NOMO-1 treated with dmso at 0.1 percent for 144 hours (cell line): ENCODE data around the gene MRPL23.
"Not testable (repeated sequence)": the region's sequence is repeated elsewhere in the genome, so short reads cannot be mapped to it uniquely, and the experiment has no call there.

Experiments
- DNase-seq: peaks from one replicate; lab custom pipeline; 2025; ENCODE audit not compliant: unreplicated experiment; lab: John Stamatoyannopoulos, UW

The MRPL23 gene

DNA sequence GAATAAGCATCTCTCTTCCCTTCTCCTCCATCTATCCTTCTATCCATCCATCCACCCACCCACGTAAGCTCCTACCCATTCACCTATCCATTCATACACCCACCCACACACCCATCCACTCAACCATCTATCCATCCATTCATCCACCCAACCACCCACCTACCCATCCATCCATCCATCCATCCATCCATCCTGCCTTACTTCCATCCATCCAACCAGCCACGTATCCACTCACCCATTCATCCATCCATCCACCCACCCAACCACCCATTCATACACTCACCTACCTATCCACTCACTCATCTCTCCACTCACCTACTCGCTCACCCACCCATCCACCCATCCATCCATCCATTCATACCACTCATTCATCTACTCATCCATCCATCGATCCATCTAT lies 14.5 kb upstream of the MRPL23 start:
- DNase-seq = no peak

DNA sequence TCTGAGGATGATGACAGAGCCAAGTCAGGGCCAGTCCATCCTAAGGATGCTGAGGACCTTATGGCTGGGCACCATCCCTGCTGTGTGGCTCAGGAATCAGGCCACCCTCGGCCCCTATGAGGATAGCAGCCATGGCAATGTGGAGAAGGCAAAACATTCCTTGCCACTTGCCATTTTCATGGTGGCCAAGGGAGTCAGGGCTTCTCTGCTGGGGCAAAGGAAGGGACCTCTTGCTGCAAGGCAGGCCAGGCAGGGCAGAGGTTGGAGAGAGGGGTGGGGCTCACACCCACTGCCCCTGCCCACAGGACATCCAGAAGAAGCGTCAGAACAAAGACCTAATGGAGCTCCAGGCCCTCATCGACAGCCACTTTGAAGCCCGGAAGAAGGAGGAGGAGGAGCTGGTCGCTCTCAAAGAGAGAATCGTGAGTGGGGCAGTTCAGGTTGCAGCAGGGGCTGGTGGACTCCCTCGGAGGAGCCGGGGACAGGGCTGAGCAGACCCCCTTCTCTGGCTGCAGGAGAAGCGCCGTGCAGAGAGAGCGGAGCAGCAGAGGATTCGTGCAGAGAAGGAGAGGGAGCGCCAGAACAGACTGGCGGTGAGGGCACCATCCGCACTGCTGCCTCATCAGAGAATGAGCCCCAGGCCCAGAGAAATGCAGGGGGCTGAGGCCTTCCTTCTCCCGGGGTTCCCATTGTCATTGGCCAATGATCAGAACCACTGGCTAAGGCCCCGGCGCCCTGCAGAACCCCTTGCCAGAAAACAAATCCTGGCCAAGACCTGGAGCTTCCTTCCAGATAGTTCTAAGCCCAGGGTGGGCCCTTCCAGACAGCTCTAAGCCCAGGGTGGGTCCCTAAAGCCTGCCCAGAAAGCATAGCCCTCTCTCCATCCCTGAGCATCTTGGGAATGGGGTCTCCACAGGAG lies 13.5 kb upstream of the MRPL23 start:
- DNase-seq = no peak

DNA sequence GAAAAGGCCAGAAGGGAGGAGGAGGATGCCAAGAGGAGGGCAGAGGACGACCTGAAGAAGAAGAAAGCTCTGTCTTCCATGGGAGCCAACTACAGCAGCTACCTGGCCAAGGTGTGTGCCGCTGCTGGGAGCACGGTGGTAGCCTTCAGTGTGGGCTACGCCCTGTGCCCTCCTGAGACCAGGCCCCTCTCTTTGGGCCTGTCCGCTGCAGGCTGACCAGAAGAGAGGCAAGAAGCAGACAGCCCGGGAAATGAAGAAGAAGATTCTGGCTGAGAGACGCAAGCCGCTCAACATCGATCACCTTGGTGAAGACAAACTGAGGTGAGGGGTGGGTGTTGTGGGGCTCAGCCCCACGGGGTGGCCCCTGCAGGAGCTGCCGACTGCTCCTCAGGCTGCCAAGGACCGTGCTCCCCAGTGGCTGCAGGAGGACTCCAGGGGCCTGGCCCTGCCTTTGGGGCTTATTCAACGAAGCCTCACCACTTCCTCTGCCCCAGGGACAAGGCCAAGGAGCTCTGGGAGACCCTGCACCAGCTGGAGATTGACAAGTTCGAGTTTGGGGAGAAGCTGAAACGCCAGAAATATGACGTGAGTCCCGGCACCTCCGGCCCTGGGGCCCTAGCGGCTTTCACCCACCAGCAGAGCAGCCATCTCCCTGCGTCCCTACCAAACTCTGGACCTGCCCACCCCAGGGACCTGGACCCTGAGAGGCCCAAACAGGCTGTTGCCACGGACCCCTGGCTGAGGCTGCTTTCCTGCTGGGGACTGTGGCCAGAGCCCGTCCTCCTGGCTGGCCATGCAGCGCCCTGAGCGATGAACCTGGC lies 12.6 kb upstream of the MRPL23 start:
- no peak for DNase-seq

DNA sequence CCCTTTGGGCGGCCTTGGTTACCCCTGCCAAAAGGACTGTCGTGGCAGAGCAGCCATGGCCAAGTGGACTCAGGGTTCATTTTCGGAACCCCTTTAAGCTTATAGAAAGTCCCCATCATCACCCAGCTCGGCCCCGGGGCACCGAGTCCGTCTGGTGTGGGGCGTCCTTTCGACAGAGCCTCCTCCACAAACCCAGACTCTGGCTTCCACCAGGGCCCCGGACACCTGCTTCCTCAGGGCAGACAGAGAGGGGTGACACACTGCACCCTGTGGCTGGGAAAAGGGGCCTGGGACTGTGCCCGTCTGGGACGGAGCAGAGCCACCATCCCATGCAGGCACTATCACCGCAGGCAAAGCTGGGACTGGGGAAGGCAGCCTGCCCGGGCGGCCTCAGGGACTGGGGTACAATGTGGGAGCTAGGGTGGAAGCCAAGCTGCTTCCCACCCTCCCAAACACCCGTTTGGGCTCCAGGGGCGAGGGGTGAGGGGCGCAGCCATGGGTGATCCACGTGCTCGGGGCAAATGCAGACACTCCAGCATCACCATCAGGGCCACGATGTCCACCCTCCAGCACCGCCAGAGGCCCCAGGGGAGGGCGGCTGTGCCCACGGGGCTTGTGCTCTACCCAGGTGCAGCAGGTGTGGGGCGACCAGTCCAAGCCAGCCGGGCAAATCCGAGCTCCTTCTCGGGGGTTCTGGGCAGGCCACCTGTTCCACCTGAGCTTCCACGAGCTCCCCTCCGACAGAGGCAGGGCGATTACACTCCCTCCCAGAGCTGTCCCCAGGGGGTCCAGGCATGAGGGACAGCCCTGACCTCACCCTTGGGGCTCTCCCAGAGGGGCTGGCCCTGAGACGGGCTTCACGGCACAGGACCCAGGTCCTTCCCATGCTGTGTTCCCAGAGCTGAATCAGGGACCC lies 11.7 kb upstream of the MRPL23 start:
- no peak for DNase-seq

DNA sequence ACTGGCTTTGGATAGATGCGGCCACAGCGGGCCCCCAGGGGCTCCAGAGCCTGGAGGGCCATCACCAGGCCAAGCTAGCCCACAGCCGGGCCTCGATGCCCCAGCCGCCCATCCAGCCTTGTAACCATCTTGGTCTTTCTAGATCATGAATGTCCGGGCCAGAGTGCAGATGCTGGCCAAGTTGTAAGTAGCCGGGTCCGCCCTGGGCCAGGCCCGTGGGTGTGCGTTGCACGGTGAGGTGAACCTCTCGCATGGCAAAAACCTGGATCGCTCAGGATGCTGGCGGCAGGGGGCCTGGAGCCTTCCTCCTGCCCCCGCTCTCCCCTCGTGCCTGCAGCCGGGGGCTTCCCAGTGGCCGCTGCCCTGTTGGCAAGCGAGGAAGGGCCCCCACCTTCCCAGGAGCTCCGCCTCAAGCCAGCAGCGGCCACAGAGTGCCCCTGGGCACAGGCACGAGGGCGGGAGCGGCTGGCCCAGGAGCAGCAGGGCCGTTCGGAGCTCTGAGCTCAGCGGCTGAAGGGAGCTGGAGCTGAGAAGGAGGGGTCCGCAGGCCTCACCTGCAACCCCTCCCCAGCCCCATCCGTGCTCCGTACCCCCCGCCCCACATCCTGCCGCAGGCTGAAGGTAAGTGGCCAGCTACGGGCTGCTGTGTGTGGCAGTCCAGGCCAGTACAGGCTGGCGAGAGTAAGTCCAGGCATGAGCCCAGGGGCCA lies 10.9 kb upstream of the MRPL23 start:
- DNase-seq = no peak

DNA sequence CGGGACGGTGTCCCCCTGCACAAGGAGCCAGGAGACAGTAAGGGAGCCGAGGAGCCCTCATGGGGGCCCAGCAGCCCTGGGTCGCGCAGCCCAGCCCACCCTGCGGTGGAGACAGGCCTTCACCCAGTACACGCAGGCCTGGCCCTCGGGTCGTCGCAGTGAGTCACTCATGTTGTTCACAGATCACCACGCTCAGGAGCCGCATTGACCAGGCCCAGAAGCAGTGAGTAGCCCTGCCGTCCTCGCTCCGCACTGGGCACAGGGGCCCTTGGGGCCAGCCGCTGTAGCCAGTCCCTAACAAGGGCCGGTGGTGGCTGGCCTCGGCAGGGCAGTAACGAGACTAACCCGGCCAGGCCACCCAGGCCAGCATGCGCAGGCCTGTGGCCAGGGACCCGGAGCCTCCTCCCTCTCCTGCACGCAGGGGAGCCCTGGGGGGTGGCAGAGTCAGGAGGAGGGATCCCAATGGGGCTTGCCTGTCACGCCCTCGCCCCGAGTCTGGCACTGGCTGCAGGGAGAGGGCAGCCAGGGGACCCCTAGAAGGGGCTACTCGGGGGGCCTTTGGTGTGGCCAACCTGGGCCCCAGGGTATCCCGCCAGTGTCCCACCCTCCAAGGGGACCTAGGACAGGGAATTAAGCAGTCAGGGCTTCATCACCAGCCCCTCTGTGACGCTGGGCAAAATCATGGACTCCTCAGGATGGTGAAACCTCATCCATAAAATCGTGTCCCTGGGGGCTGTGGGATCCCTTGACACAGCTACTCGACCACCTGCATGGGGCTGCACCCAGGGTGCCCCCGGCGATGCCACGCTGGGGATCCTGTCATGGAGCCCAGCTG lies 10.1 kb upstream of the MRPL23 start:
- no peak for DNase-seq

DNA sequence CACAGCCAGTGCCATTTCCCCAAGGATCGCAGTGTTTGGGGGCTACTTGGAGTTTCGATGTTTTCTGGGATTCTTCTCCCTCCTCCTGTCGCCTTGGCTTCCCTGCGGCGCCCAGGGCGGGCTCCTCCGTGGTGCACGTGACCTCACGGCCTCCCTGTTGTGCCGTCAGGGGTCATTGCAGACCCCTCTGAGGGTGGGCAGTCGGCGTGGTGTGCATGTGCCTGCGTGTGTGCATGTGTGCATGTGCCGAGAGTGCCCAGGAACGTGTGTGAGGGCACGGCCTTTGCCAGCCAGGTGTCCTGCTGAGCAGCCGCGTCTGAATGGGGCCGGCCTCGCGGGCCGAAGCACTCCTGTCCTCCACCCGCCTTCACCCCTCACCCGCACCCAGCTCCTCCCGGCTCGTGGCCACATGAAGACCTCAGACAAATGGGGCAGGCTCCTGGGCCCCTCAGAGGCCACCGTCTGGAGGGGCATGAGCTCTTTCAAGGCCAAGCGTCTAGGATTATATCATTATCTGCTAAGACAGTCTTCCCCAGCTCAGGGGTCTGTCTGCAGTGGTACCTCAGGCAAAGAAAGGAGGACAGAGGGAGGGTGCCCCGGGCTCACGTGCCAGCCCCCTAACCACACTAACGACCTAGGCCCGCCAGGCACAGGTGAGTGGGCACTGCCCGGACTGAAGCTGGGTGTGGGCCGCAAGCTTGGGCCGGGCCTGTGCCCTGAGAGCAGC lies 9.4 kb upstream of the MRPL23 start:
- no peak for DNase-seq

DNA sequence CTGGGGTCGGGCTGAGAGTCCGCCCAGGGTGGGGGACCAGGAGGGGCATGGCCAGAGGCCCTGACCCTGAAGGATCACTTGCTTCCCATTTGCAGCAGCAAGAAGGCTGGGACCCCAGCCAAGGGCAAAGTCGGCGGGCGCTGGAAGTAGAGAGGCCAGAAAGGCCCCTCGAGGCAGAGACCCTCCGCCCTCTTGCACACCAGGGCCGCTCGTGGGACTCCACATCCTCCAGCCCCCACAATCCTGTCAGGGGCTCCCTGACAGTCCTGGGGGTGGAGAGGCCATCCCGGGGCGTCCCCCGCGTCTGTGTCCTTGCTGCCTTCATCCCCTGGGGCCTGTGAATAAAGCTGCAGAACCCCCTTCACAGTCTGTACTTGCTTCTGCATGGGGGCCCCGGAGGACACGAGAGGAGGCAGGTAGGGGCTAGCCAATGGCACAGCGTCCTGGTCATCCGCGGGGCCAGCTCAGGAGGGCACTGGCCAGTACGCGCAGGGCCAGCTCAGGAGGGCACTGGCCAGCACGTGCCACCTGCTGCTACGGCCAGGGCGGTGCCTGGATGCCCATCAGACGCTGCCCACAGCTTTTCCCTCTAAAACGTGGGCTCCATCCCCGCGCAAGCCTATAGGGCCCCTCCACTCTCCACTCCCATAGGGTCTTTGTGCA lies 8.7 kb upstream of the MRPL23 start:
- DNase-seq = no peak

DNA sequence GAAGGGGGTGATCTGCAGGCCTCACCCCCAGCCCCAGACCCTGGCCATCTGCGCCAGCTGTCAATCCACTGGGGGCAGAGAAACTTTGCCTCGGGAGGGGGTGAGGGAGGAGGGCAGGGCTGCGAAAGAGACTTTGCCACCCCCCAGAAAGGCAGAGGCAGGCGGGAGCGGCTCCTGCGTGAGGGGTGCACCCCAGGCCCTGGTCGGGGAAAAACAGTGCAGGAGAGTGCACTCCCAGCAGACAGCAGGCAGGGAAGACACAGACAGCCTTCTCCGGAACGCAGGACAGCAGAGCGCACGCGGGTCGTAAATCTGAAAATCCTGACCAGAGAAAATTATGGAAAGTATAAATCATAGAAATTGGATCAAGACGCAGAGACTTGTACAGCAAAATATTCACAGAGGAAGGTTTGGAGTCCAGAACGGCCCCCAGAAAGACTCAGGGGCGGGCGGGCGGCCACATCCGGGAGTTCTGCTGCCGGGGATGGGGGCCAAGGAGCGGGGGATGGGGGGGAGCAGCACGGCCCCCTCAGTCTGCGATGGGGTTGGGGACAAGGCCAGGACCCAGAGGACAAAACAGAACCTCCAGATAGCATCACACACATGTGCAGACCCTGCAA lies 8.0 kb upstream of the MRPL23 start:
- DNase-seq = no peak

DNA sequence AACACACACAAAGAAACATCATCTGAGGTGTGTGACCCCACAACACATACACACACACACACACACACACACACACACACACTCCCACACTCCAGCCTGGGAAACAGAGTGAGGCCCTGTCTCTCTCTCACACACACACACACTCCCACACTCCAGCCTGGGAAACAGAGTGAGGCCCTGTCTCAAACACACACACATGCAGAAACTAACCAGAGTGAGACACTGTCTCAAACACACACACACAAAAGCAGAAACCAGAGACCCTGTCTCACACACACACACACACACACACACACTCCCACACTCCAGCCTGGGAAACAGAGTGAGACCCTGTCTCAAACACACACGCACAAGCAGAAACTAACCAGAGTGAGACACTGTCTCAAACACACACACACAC lies 7.3 kb upstream of the MRPL23 start:
- not testable (repeated sequence) for DNase-seq

DNA sequence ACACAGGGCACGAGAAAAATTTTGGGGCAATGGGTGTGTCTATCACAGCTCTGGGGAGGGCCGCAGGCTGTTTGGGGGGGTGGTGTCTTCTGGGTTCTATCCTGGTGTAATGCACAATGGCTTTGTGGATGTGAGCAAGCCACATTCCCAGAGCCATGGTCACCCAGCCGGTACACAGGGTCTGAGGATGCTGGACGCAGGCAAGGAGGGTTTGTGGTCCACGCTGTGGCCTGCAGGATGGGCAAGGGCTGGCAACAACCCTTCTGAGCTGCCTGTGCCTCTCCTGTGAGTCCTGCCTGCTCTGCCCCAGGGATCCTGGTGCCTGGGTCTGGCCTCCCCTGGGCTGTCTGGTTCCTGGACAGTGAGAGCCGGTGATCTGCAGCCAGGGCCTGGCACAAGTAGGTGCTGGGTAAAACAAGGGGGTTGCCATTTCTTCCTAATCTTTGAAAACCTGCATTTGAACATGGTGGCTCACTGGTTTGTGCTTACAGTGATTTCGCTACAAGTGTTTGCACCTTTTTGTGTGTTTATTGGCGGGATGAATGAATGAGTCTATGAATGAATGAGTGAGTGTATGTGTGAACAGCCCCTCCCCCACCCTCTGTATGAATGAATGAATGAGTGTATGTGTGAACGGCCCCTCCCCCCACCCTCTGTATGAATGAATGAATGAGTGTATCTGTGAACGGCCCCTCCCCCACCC lies 4.4 kb upstream of the MRPL23 start:
- no peak for DNase-seq

DNA sequence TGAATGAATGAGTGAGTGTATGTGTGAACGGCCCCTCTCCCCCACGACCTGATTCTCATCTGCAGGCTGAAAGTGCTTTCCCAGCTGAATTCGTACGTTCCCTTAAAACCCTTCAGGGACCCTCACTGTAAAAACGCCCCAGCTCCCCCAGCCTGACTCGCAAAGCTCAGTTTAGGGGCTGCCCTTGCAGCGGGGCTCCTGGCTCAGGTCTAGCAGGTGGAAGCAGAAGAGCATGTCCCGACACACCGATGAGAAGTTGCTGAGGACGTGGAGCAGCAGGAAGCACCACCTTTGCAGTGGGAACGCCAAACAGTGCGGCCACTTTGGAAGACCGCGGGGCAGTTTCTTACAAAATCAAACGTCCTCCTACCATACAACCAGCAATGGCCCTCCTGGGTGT lies 3.6 kb upstream of the MRPL23 start:
- DNase-seq = no peak

DNA sequence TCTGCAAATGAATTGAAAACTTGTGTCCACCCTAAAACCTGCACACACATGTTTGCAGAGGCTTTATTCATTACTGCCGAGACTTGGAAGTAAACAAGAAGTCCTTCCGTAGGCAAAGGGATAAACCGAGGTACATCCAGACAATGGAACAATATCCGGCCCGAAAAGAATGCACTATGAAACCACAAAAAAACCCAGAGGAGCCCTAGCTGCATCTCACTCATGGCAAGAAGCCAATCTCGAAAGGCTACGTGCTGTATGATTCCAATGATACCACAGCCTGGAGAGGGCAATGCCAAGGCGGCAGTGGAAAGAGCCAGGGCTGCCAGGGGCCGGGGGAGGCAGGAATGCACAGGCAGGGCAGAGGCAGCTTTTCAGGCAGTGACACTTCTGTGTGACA lies 3.2 kb upstream of the MRPL23 start:
- DNase-seq = no peak

DNA sequence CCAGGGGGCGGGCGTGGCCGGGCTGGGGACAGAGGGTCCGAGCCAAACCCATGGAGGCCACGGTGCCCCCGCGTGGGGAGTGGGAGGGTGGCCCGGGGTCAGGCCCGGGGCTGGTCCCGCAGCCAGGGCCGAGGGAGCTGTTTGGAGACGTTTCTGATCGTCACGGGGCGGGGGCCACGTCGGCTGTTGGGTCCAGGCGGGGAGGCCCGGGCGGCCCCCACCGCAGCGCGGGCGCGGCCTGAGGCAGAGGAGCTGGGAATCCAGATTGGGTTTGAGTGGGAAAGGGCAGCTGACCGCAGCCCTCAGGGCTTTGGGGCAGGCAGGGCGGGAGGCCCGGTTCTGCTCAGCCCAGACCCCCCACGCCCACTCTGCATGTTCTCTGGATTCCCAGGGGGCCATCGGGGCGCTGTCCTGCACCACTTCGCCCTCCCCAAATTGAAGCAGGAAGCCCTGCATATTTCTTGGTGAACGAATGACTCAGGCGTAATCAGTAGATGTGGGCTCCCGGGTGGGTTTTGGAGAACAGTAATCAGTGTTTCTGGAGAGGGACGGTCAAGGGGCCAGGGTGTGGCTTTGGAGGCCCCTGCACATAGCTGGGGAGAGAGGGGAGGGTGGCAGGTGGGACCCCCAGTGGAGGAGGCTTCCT lies 583 bp downstream of the MRPL23 start:
- DNase-seq = no peak

DNA sequence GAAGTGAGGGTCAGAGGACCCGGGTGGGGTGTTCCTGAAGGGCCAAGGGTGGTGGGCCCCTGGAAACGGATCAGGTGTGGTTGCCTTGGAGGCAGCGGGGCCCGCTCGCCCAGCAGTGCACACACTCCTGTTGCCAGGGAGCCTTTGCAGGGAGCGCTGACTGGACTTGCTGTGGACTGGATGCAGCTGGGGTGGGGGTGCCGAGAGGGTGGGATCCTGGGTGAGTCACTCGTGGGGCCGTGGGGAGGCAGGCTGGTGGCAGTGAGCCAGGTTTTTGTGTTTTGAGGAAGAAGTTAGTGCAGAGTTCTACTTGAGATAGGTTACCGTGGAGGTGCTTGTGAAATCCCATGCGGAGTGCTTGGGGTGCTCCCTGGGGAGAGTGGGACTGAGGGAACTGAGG lies 1.3 kb downstream of the MRPL23 start:
- no peak for DNase-seq

DNA sequence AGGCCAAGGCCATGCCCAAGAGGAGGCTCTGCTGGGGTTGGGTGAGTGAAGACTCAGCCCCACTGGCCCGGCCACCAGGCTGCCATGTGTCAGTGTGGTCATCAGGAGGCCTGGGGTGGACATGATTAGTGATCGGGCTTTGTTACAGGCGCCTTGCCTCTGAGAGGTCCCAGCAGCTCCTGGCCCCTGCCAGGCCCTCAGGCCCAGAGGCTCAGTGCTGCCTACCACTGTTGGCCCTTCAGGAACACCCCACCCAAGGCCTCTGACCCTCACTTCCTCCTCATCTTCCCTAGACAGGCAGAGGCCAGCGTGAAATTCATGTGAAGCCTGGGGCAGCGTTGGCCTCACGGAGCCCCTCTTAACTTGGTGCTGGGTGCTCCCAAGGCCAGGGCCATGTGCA lies 2.2 kb downstream of the MRPL23 start:
- DNase-seq = no peak

DNA sequence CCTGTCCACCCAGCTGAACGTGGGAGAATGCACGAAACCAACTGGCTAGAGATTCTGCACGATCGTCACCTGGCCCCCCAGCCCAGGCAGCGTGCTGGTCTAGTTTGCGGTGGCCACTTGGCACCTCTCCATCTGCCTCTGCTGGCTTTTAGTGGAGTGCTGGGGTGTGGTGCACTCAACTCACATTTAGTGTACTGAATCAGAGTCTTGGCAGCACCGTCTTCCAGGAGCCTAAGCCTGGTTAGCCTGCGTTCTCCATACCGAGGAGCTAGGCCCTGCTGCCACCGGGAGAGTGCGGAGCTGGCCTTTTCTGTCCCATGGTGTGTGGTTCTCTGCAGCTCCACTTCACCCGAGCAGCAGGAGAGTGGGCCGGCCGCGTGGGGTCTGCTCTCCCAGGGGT lies 2.8 kb downstream of the MRPL23 start:
- no peak for DNase-seq
